Activated naive CD4-positive, alpha-beta T cell (primary cell): ENCODE results near the gene ZNF689.
"Not testable (repeated sequence)": the region's sequence is repeated elsewhere in the genome, so short reads cannot be mapped to it uniquely, and the experiment has no call there.

ENCODE experiments used
- DNase-seq, 4 experiments: peaks; one replicate each; lab custom pipeline; 2025; lab: John Stamatoyannopoulos, UW

Gene ZNF689

DNA sequence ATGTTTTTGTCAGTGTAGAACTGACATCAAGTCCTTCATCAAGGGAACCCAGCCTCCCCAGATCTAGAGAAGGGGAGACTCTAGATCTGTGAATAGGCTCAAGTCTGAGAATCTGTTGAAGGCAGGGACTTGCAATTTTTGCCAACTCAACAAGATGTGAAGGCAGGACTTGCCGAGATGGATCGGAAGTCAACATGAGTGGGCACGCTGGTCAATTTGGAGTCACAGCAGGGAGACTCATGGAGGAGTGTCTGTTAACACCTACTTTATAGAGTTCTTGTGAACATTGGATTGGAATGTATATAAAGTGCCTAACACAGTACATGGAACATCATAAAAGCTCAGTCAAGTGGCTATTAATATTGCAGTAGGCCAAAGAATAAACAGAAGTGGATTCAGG is 10.0 kb downstream of the ZNF689 start:
- no peak for DNase-seq

- DNase-seq = no peak
These were observed 17.3 kb downstream of the ZNF689 start for GRCh38 chr16:30592871-30593270.

- not testable (repeated sequence) for DNase-seq
These were observed 19.3 kb downstream of the ZNF689 start for GRCh38 chr16:30590869-30591268.

DNA sequence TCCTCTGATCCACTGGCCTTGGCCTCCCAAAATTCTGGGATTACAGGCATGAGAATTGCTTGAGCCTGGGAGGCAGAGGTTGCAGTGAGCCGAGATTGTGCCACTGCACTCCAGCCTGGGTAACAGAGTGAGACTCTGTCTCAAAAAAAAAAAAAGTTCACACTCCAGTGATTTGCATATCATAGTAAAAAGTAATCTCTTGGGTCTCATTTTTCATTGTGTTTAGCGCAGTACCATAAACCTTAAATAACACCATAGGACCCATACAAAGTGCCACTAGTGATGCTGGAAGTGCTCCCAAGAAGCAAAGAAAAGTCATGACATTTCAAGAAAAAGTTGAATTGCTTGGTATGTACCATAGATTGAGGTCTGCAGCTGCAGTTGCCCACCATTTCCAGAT is 20.6 kb downstream of the ZNF689 start:
- not testable (repeated sequence) for DNase-seq

GRCh38 chr16:30588651-30589050 is 21.5 kb downstream of the ZNF689 start:
- no peak for DNase-seq

DNA sequence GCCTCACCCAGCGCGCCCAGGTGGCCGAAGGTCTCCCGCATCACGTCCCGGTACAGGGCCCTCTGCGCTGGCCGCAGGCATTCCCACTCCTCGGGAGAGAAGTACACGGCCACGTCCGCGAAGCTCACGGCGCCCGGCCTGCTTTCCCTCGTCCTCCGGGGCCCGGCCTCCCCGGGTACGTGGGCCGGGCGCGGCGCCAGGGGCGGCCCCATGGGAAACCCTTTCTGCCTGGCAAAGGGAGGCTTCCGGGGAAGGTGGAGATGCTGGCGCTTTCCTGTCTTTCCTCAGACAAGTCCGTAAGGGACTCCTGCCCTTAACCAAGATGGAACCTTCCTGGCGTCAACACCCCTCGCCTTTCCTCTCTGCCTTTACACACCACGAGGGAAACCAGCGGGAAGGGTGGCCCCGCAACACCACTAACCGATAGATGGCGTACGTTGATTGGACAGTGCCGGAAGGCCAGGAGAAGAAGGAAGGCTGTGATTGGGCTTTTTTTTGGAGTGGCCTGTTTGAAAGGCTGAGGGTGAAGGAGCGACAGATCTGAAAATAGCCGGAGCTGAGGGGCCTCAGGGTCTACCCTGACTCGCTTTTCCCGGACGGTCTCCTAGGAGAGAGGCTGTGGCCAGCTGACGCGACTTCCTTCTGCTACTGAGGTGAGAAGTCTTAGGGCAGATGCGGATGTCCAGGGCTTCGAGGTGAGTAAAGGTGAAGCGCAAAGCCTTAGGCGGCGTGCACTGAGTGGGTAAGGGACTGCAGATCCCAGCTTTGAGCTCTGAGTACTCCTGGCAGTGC is 24.6 kb downstream of the ZNF689 start, which contains the start of gene ZNF785:
Gene ZNF785 (minus strand): TSS at position 298 of the 792 bp plus-strand sequence. CDS start 86 bp downstream, at position 212.
- DNase-seq = peak; percentile 42 to 79 (median 70)

DNA sequence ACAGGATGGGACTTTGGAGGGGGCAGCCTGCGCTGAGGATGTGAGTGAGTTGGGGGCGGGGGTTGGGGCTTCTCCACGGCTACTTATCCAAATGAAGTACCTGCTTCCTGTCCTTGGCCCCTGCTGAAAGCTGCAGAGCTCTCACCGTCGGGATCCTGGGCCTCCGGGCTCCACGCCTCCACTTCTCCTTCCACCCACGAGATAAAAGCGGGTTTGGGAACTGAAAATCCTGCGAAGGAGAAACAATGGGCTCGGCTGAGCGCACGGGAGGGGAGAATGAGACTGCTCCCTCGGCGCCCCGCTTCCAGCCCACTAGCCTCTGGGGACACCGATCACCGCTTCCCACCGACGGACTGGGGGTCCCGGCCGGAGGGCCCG is 25.2 kb downstream of the ZNF689 start:
- no peak for DNase-seq

DNA sequence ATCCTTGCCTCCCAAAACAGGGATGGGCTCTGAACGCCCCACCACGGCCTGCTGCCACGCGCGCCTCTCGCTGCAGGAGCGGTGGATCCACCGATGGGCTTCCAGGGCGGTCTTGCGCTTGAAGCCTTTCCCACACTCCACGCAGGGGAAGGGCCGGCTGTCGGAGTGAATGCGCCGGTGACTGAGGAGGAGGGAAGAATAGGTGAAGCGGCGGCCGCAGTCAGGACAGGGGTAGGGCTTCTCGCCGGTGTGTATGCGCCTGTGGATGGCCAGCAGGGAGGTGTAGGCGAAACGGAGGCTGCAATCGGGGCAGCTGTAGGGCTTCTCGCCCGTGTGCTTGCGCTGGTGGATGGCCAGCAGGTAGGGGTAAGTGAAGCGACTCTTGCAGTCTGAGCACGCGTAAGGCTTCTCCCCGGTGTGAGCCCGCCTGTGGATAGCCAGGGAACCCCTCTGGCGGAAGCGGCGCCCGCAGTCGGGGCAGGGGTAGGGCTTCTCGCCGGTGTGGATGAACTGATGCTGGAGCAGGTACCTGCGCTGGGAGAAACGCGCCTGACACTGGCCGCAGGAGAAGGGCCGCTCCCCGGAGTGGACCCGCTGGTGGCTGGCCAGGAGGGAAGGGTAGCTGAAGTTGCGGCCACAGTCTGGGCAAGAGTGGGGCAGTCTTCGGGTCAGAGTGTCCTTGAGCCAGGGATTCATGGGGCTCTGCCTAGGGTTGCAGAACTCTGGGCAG is 27.4 kb downstream of the ZNF689 start:
- no peak for DNase-seq

DNA sequence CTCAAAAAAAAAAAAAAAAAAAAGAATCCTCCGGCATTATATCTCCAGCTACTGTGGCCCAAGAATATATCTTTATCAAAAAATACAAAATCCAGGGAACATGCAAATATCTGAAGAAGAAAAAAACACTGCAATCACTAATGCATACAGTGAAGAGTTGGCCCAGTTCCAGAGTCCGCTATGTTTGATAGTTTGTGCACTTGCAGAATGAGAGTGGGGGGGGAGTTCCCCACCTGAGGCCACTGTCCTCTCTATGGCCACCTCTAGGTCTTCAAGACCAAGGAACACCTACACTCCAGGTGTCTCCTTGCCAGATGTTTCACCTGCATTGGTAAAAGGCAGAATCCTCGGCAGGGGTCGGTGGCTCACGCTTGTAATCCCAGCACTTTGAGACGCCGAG is 28.7 kb downstream of the ZNF689 start:
- DNase-seq = no peak

GRCh38 chr16:30574678-30575077 is 35.5 kb downstream of the ZNF689 start:
- DNase-seq = no peak

GRCh38 chr16:30571445-30572322 is 38.5 kb downstream of the ZNF689 start, which contains the start of gene ZNF688:
Gene ZNF688 (minus strand): TSS chr16:30571714. CDS start chr16:30571629, 85 bp downstream.
- DNase-seq = peak; percentile 71 to 90 (median 82)

GRCh38 chr16:30570636-30571444 is 39.3 kb downstream of the ZNF689 start:
- DNase-seq = no peak

GRCh38 chr16:30569746-30570635 is 40.2 kb downstream of the ZNF689 start:
- no peak for DNase-seq

DNA sequence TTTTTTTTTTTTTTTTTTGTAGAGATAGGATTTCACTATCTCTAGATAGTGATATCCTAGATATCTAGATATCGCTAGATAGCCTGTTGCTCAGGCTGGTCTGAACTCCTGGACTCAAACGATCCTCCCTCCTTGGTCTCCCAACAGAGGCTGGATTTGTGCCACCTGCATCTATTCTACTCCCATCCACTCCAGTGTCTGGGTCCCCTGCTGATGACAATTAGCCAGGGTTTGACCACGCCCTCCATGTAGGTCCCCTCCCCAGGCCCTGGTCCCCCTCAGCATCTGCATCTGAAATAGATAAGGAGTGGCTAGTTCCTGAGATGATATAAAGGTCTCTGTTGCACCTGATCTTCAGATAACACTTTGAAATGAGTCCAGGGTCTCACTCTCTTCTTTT is 40.9 kb downstream of the ZNF689 start:
- no peak for DNase-seq

GRCh38 chr16:30567991-30568638 is 42.1 kb downstream of the ZNF689 start:
- DNase-seq = peak in 2 of 4 experiments; percentile 31 to 33

- no peak for DNase-seq
These were observed 42.8 kb downstream of the ZNF689 start for GRCh38 chr16:30567160-30567990.

GRCh38 chr16:30566531-30566930 is 43.7 kb downstream of the ZNF689 start:
- DNase-seq = no peak

DNA sequence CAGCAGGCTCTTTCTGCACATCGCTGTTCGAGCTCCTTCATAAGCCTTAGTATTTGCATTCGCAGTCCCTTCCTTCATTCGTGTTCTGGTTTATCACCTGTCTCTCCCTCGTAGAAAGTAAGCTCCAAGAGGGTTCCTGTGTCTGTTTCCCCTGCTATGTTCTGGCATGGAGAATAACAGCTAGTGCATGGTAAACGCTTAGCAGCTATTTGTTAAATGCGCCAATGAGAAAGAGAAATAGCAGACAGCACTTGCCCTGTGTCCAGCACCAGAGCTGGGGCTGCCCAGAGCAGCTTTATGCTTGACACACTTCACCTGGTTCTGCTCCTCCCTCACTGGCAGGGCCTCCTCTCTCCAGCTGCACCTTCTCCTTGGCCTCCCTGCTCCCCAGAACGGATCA is 44.2 kb downstream of the ZNF689 start:
- no peak for DNase-seq

DNA sequence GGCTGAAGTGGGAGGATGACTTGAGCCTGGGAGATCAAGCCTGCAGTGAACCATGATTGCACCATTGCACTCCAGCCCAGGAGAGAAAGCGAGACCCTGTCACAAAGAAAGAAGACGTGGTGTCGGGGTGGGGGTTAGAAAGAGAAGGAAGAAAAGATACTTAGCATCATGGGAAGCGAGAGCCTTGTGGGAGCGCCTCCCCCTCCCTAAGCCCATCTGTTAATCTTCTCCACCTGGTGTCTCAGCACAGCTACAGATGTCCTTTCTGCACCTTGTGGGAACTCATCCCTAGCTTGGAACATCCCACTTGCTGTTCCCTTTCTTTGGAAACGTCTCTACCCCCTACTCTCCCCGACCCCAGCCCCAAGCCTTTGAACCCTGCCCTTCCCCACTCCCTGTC is 44.7 kb downstream of the ZNF689 start:
- DNase-seq = no peak
